K562 (cell line): ENCODE measurements around the gene CENPH. TPM values are rescaled to one million over a fixed set of nuclear protein-coding genes. Genes with fewer than 3 reads are reported as not detected.

Experiments used
- ATAC-seq: fragments of 200-7000 bp; cut with Tn5 transposase; 3 replicates; pipeline ENCODE4 v1.9.1; 2020; ENCODE audit warnings: moderate library complexity
- BruUV-seq: library from RNA; stranded (reverse); fragments of 400-500 nt; replicated peaks from 2 replicates; lab custom pipeline; 2021; lab: Mats Ljungman, UMichigan
- CTCF ChIA-PET: fragments of 300-600 bp; formaldehyde crosslinking; extraction: SDS; loops from one replicate; lab custom pipeline; 2021; ENCODE audit warnings: low intra/inter-chr PET ratio; lab: Yijun Ruan, JAX
- POLR2A ChIA-PET: fragments of 300-600, 350-650 bp; sonication (Branson Sonifier 250); formaldehyde crosslinking; extraction: SDS; loops from one replicate; lab custom pipeline; 2021; ENCODE audit warnings: antibody characterized with exemption, inconsistent platforms; lab: Yijun Ruan, JAX
- DNase-seq, 4 experiments: peaks; one replicate each; pipeline versions ENCODE4 v3.0.0 to v3.0.0-alpha.2; 2011 to 2018; ENCODE audit warnings: low spot score in 3 of 4, mixed read lengths in 3 of 4; ENCODE audit errors: extremely low read depth in 1 of 4
- FAIRE-seq: peaks from 2 replicates; lab custom pipeline; 2011; peaks lifted over from hg19 to GRCh38; lab: Jason Lieb, UNC
- H2AFZ ChIP-seq: 2 replicates; pipeline ENCODE4 v1.6.0; 2011; ENCODE audit warnings: low read depth, low read length, control low read depth, inconsistent platforms
- H3K27ac ChIP-seq: fragments of 200-600 bp; 3 replicates; pipeline ENCODE4 v1.8.0; 2011; ENCODE audit warnings: low read depth, mild to moderate bottlenecking, control low read depth, inconsistent platforms, low read length, moderate library complexity, mixed read lengths; ENCODE audit errors: extremely low read depth
- H3K27me3 ChIP-seq, 2 experiments: fragments of 300-600 bp in 1 of 2; 2 replicates in 1 of 2; 3 replicates in 1 of 2; pipeline versions ENCODE4 v1.6.0 to v1.8.0; 2011; ENCODE audit warnings: inconsistent platforms in 2 of 2, low read length in 2 of 2, mild to moderate bottlenecking in 1 of 2, mixed read lengths in 1 of 2, moderate library complexity in 1 of 2; ENCODE audit not compliant: control insufficient read depth in 2 of 2, insufficient read depth in 2 of 2
- H3K36me3 ChIP-seq: fragments of 300-600 bp; 3 replicates; pipeline ENCODE4 v1.8.0; 2011; ENCODE audit warnings: mild to moderate bottlenecking, low read length, inconsistent platforms; ENCODE audit not compliant: control insufficient read depth, insufficient read depth
- H3K4me1 ChIP-seq, 2 experiments: fragments of 200-600 bp in 1 of 2; replicated peaks in 1 of 2; 2 replicates in 1 of 2; 3 replicates in 1 of 2; pipeline versions ENCODE4 v1.5.1 to v1.8.0; 2011; ENCODE audit warnings: inconsistent platforms in 2 of 2, low read length in 2 of 2, mild to moderate bottlenecking in 1 of 2, mixed read lengths in 1 of 2, moderate library complexity in 1 of 2; ENCODE audit not compliant: control insufficient read depth in 2 of 2, insufficient read depth in 2 of 2
- H3K4me2 ChIP-seq: 2 replicates; pipeline ENCODE4 v1.6.1; 2011; ENCODE audit warnings: low read length, control low read depth, inconsistent platforms, mixed read lengths; ENCODE audit not compliant: insufficient read depth
- H3K4me3 ChIP-seq: fragments of 200-600 bp; sonication (generic), shearing (Covaris generic); 2 replicates; pipeline ENCODE4 v1.5.1; 2016; ENCODE audit warnings: control low read depth, inconsistent platforms
- H3K79me2 ChIP-seq: fragments of 200-600 bp; 3 replicates; pipeline ENCODE4 v1.8.0; 2011; ENCODE audit warnings: low read length, inconsistent platforms; ENCODE audit not compliant: control insufficient read depth, insufficient read depth
- H3K9ac ChIP-seq, 2 experiments: 2 replicates each; pipeline versions ENCODE4 v1.6.0 to v1.6.1; 2011; ENCODE audit warnings: low read depth in 2 of 2, low read length in 2 of 2, control low read depth in 1 of 2, inconsistent platforms in 1 of 2, mild to moderate bottlenecking in 1 of 2, mixed read lengths in 1 of 2; ENCODE audit not compliant: insufficient read depth in 1 of 2
- H3K9me1 ChIP-seq: one replicate; pipeline ENCODE4 v1.6.0; 2011; ENCODE audit warnings: inconsistent platforms, mild to moderate bottlenecking, low read length, moderate library complexity; ENCODE audit not compliant: control insufficient read depth, insufficient read depth
- H3K9me3 ChIP-seq: replicated peaks from 2 replicates; pipeline ENCODE4 v1.5.1; 2011; ENCODE audit warnings: low read depth, low read length, inconsistent platforms; ENCODE audit not compliant: control insufficient read depth, insufficient read depth
- H4K20me1 ChIP-seq: replicated peaks from 2 replicates; pipeline ENCODE4 v1.6.1; 2011; ENCODE audit warnings: low read length, inconsistent platforms, mixed read lengths; ENCODE audit not compliant: control insufficient read depth, insufficient read depth
- CBX2 ChIP-seq: fragments of 200-600 bp; sonication (generic); IDR thresholded peaks from one replicate; pipeline ENCODE4 v1.6.1; 2012; ENCODE audit warnings: mild to moderate bottlenecking, low read length, inconsistent platforms; ENCODE audit not compliant: insufficient read depth, poor library complexity, severe bottlenecking
- ELF2 ChIP-seq: fragments of 250-450 bp; sonication (Bioruptor Pico); IDR thresholded peaks from 2 replicates; pipeline ENCODE4 v1.5.0; 2021; ENCODE audit warnings: mild to moderate bottlenecking
- HIVEP1 ChIP-seq: fragments of 250-450 bp; sonication (Bioruptor Pico); IDR thresholded peaks from 2 replicates; pipeline ENCODE4 v1.4.0; 2020; ENCODE audit warnings: mild to moderate bottlenecking
- IRF2 ChIP-seq: sonication (generic); formaldehyde crosslinking; IDR thresholded peaks from 2 replicates; pipeline ENCODE4 v1.8.1; 2022; ENCODE audit warnings: mild to moderate bottlenecking, missing genetic modification reagents
- KLF1 ChIP-seq: fragments of 450-650 bp; IDR thresholded peaks from 2 replicates; pipeline ENCODE4 v1.6.1; 2016; ENCODE audit warnings: missing genetic modification characterization, missing compliant biosample characterization
- PATZ1 ChIP-seq: fragments of 250-450 bp; sonication (Bioruptor Pico); IDR thresholded peaks from 2 replicates; pipeline ENCODE4 v1.5.0; 2020; ENCODE audit warnings: mild to moderate bottlenecking, borderline replicate concordance
- PCBP1 ChIP-seq: fragments of 200-400 bp; formaldehyde crosslinking; IDR thresholded peaks from 2 replicates; pipeline ENCODE4 v1.6.1; 2018; ENCODE audit warnings: mild to moderate bottlenecking, low read depth, low read length; ENCODE audit not compliant: poor library complexity, severe bottlenecking
- RNF2 ChIP-seq: sonication (generic); IDR thresholded peaks from 2 replicates; pipeline ENCODE4 v1.6.1; 2016
- TCFL5 ChIP-seq: fragments of 250-450 bp; sonication (Bioruptor Pico); conservative IDR thresholded peaks from 2 replicates; pipeline ENCODE4 v1.6.1; 2021; ENCODE audit warnings: mild to moderate bottlenecking, moderate library complexity, matching md5 sums
- THAP12 ChIP-seq: fragments of 250-450 bp; sonication (Bioruptor Pico); IDR thresholded peaks from 2 replicates; pipeline ENCODE4 v1.9.0; 2021; ENCODE audit warnings: mild to moderate bottlenecking, inconsistent platforms
- ZNF277 ChIP-seq: fragments of 250-450 bp; sonication (Bioruptor Pico); IDR thresholded peaks from 2 replicates; pipeline ENCODE4 v1.8.0; 2022; ENCODE audit warnings: inconsistent platforms, mild to moderate bottlenecking, moderate library complexity, borderline replicate concordance
- ZNF395 ChIP-seq: fragments of 200-800 bp; sonication (Bioruptor generic); IDR thresholded peaks from 2 replicates; pipeline ENCODE4 v1.6.1; 2017; ENCODE audit warnings: missing genetic modification characterization, missing compliant biosample characterization
- ZNF511 ChIP-seq: sonication (generic); formaldehyde crosslinking; IDR thresholded peaks from 2 replicates; pipeline ENCODE4 v1.8.0; 2022; ENCODE audit warnings: mild to moderate bottlenecking, missing genetic modification reagents
- WGBS: fragments of 100-300 bp; shearing (Covaris generic); methylation state at CpG from one replicate; pipeline ENCODE4 v1.1.6; 2016; ENCODE audit warnings: low coverage, mixed read lengths; ENCODE audit not compliant: insufficient coverage; ENCODE audit errors: missing lambda C conversion rate; 5-methylcytosine and 5-hydroxymethylcytosine counted together
- in situ Hi-C: fragments of 300-500 bp; cut with MboI; formaldehyde crosslinking; loops from 4 replicates; pipeline ENCODE4 v1.15.0; 2018; ENCODE audit warnings: inconsistent platforms, mixed read lengths
- intact Hi-C: fragments of 100-400 bp; cut with micrococcal nuclease; formaldehyde crosslinking; loops from 2 replicates; pipeline ENCODE4 v1.14.2; 2022
- polyA plus RNA-seq, 8 experiments: library from polyadenylated mRNA; depleted of rRNA in 4 of 8; stranded (reverse) in 5 of 8; unstranded in 3 of 8; fragments of >200 nt; fragmentation: Nextera tagmentation in 2 of 8; fragmentation: Illumina TruSeq in 1 of 8; extraction: Ambion mirVana in 2 of 8; extraction: Trizol in 1 of 8; gene quantifications; 2 replicates each; pipeline versions ENCODE4 v1.2.1 to v1.2.3, GENCODE V29; 2011 to 2014; ENCODE audit warnings: inconsistent platforms in 1 of 8, missing spikeins in 1 of 8
- total RNA-seq, 7 experiments: library from RNA; depleted of rRNA in 6 of 7; stranded (reverse); fragments of >200 nt in 6 of 7; fragmentation: Illumina TruSeq in 2 of 7; extraction: Trizol in 2 of 7; gene quantifications; 2 replicates each; pipeline versions ENCODE4 v1.2.1 to v1.2.3, GENCODE V29; 2011 to 2021; ENCODE audit warnings: low replicate concordance in 1 of 7

The CENPH gene
- total and polyA plus RNA-seq, 9 of the 15 experiments (the other 6 are each of a cell fraction or from before 2014, with no cell fraction given): 10.5 to 124 (median 74.9) TPM

- TF ChIP-seq ZNF395 (no peak), TCFL5 (CRISPR knock-in tag) (no peak)
- TF ChIP-seq, all 486 proteins: peak for 0
These were observed 35.1 kb downstream of the CENPH start (continued) for GRCh38 chr5:69224520-69224919.

- Histone ChIP-seq H2AFZ (no peak overlapping the region), H3K27ac (no peak overlapping the region), H3K4me1 (peaks cover 0 to 3% of the 10 kb centered on the region in 2 experiments; a peak in 3 of 5 replicates), H3K9ac (no peak overlapping the region), H4K20me1 (no peaks in the 10 kb centered on the region), H3K27me3 (no peaks in the 10 kb centered on the region), H3K9me1 (no peaks in the 10 kb centered on the region), H3K4me2 (no peak overlapping the region), H3K9me3 (no peaks in the 10 kb centered on the region), H3K79me2 (peaks cover 31% of the 10 kb centered on the region), H3K4me3 (no peak overlapping the region), H3K36me3 (peaks cover 56% of the 10 kb centered on the region)
- FAIRE-seq (no peak), ATAC-seq (no peak), DNase-seq (no peak)
- intact Hi-C loops (no loop called here), in situ Hi-C loops (no loop called here)
- CTCF ChIA-PET: interaction anchor here (0.6 kb wide), 1 partner anchor 901 kb away, joined by 3 read pairs; no protein-coding TSS in a partner anchor
- POLR2A ChIA-PET: no interaction called here
- 97% methylated on average over 4 of the region's 4 CpGs for WGBS
- no TSS peak for BruUV-seq
- TF ChIP-seq PCBP1 (no peak), ZNF277 (CRISPR knock-in tag) (no peak), THAP12 (no peak), ZNF511 (CRISPR knock-in tag) (no peak), RNF2 (no peak), KLF1 (tag) (no peak), ELF2 (CRISPR knock-in tag) (no peak), HIVEP1 (CRISPR knock-in tag) (no peak), IRF2 (CRISPR knock-in tag) (no peak), PATZ1 (CRISPR knock-in tag) (no peak), CBX2 (no peak)
These were observed 36.5 kb downstream of the CENPH start for GRCh38 chr5:69225860-69226259.
